GM23338 (cell line): ENCODE results near the gene CCDC60. TPM values are rescaled to one million over a fixed set of nuclear protein-coding genes. Genes with fewer than 3 reads are reported as not detected.

ENCODE experiments used
- ATAC-seq: fragments of 200-7000 bp; cut with Tn5 transposase; 3 replicates; pipeline ENCODE4 v1.9.1; 2020
- DNase-seq: peaks from one replicate; pipeline ENCODE4 v3.0.0-alpha.2; 2015; ENCODE audit warnings: low spot score
- H2AFZ ChIP-seq: fragments of 200-600 bp; sonication (generic); 2 replicates; pipeline ENCODE4 v1.8.0; 2016; ENCODE audit warnings: antibody characterized with exemption, mild to moderate bottlenecking, moderate library complexity
- H3F3A ChIP-seq: fragments of 200-600 bp; sonication (generic); replicated peaks from 2 replicates; pipeline ENCODE4 v1.8.0; 2017; ENCODE audit warnings: antibody characterized with exemption, mixed run types, low read depth
- H3K27ac ChIP-seq: fragments of 200-600 bp; sonication (generic); 2 replicates; pipeline ENCODE4 v1.6.1; 2016; ENCODE audit warnings: low read depth
- H3K27me3 ChIP-seq: fragments of 200-600 bp; sonication (generic); 2 replicates; pipeline ENCODE4 v1.8.0; 2016; ENCODE audit warnings: mild to moderate bottlenecking, mixed run types, moderate library complexity; ENCODE audit not compliant: insufficient read depth
- H3K36me3 ChIP-seq: fragments of 200-600 bp; sonication (generic); 2 replicates; pipeline ENCODE4 v1.8.0; 2016; ENCODE audit warnings: mild to moderate bottlenecking; ENCODE audit not compliant: insufficient read depth
- H3K4me1 ChIP-seq: fragments of 200-600 bp; sonication (generic); 2 replicates; pipeline ENCODE4 v1.8.0; 2016; ENCODE audit warnings: mild to moderate bottlenecking, moderate library complexity; ENCODE audit not compliant: insufficient read depth
- H3K4me2 ChIP-seq: fragments of 200-600 bp; sonication (generic); 2 replicates; pipeline ENCODE4 v1.7.1; 2017; ENCODE audit warnings: mixed run types
- H3K4me3 ChIP-seq: fragments of 200-600 bp; sonication (generic); 2 replicates; pipeline ENCODE4 v1.6.1; 2016; ENCODE audit warnings: mixed run types
- H3K79me2 ChIP-seq: fragments of 200-600 bp; sonication (generic); replicated peaks from 2 replicates; pipeline ENCODE4 v1.8.0; 2017; ENCODE audit warnings: mild to moderate bottlenecking; ENCODE audit not compliant: insufficient read depth
- H3K9me2 ChIP-seq: fragments of 200-600 bp; sonication (generic); 2 replicates; pipeline ENCODE4 v1.8.0; 2017; ENCODE audit not compliant: insufficient read depth
- H4K20me1 ChIP-seq: fragments of 200-600 bp; sonication (generic); replicated peaks from 2 replicates; pipeline ENCODE4 v1.8.0; 2017; ENCODE audit warnings: mild to moderate bottlenecking; ENCODE audit not compliant: insufficient read depth
- H3K27ac Mint-ChIP-seq: 2 replicates; pipeline ENCODE4 v1.8.0; 2020; ENCODE audit warnings: inconsistent platforms, mild to moderate bottlenecking, moderate library complexity, mixed read lengths
- H3K27me3 Mint-ChIP-seq: 3 replicates; pipeline ENCODE4 v1.8.0; 2022; ENCODE audit warnings: low read depth, mild to moderate bottlenecking, moderate library complexity, mixed read lengths, inconsistent platforms; ENCODE audit not compliant: insufficient read depth, poor library complexity
- H3K36me3 Mint-ChIP-seq: 3 replicates; pipeline ENCODE4 v1.8.0; 2021; ENCODE audit warnings: low read depth, mild to moderate bottlenecking, inconsistent platforms, moderate library complexity, mixed read lengths
- H3K4me1 Mint-ChIP-seq: 3 replicates; pipeline ENCODE4 v1.8.0; 2020; ENCODE audit warnings: mild to moderate bottlenecking, inconsistent platforms, mixed read lengths
- H3K4me3 Mint-ChIP-seq: 3 replicates; pipeline ENCODE4 v1.8.0; 2021; ENCODE audit warnings: moderate library complexity, mild to moderate bottlenecking, inconsistent platforms, mixed read lengths
- H3K9me3 Mint-ChIP-seq: 3 replicates; pipeline ENCODE4 v1.8.0; 2020; ENCODE audit warnings: moderate library complexity, mild to moderate bottlenecking, inconsistent platforms, mixed read lengths
- CREB1 ChIP-seq: fragments of 250-450 bp; sonication (Bioruptor Pico); IDR thresholded peaks from 2 replicates; pipeline ENCODE4 v1.5.0; 2020; ENCODE audit warnings: low read depth, mild to moderate bottlenecking, moderate library complexity
- EZH2 ChIP-seq: fragments of 200-600 bp; sonication (generic); IDR thresholded peaks from one replicate; pipeline ENCODE4 v1.8.0; 2017; ENCODE audit warnings: antibody characterized with exemption, mild to moderate bottlenecking, low read depth; ENCODE audit not compliant: unreplicated experiment
- EZH2phosphoT487 ChIP-seq: fragments of 200-600 bp; sonication (generic); IDR thresholded peaks from one replicate; pipeline ENCODE4 v1.8.1; 2018; ENCODE audit warnings: antibody characterized with exemption; ENCODE audit not compliant: unreplicated experiment
- NANOG ChIP-seq: IDR thresholded peaks from 2 replicates; pipeline ENCODE4 v1.6.1; 2016; ENCODE audit warnings: antibody characterized with exemption, borderline replicate concordance
- POLR2AphosphoS5 ChIP-seq: IDR thresholded peaks from 2 replicates; pipeline ENCODE4 v1.6.1; 2016; ENCODE audit warnings: antibody characterized with exemption, low read depth
- ZNF114 ChIP-seq: fragments of 250-450 bp; sonication (Bioruptor Pico); IDR thresholded peaks from 2 replicates; pipeline ENCODE4 v1.5.0; 2020; ENCODE audit warnings: mild to moderate bottlenecking, moderate library complexity
- ZNF331 ChIP-seq: fragments of 250-450 bp; sonication (Bioruptor Pico); IDR thresholded peaks from 2 replicates; pipeline ENCODE4 v1.5.0; 2020; ENCODE audit warnings: low read depth, mild to moderate bottlenecking, moderate library complexity
- polyA plus RNA-seq: library from polyadenylated mRNA; unstranded; fragments of >200 nt; fragmentation: Nextera tagmentation; extraction: Ambion mirVana; gene quantifications from 2 replicates; pipeline ENCODE4 v1.2.1, GENCODE V29; 2016
- total RNA-seq: library from RNA; depleted of rRNA; stranded (reverse); fragments of >200 nt; shearing (Covaris generic); gene quantifications from 2 replicates; pipeline ENCODE4 v1.2.3, GENCODE V29; 2014
- TF ChIP-seq, protein P1 (sequence below): IDR thresholded peaks from 2 replicates; pipeline ENCODE4 v1.6.1; 2016; ENCODE audit warnings: antibody characterized with exemption
- TF ChIP-seq, protein P2 (sequence below), 2 experiments: fragments of 200-600 bp in 1 of 2; sonication (generic) in 1 of 2; conservative IDR thresholded peaks; 2 replicates each; pipeline versions ENCODE4 v1.5.1 to v1.6.1; 2016 to 2017; ENCODE audit warnings: antibody characterized with exemption in 2 of 2, low read depth in 2 of 2, mild to moderate bottlenecking in 2 of 2, moderate library complexity in 1 of 2

The CCDC60 gene
- total and polyA plus RNA-seq, 2 experiments from 2014 or later, result 0.53 TPM; not detected in 1

- peaks cover 41% of the 10 kb centered on the region for H3K4me1 ChIP-seq
- peak overlapping the region; percentile 37 for H3K4me2 ChIP-seq
- H3K79me2 ChIP-seq, result no peaks in the 10 kb centered on the region
- no peaks in the 10 kb centered on the region for H3K27me3 ChIP-seq
- peak overlapping the region; percentile 1; the same call in 1 of the 2 replicates for H2AFZ ChIP-seq
- no peaks in the 10 kb centered on the region for H4K20me1 ChIP-seq
- peaks cover 41% of the 10 kb centered on the region for H3K4me1 Mint-ChIP-seq
- no peaks in the 10 kb centered on the region for H3F3A ChIP-seq
- no peak overlapping the region for H3K4me3 Mint-ChIP-seq
- H3K9me2 ChIP-seq, result 0 out of 2 replicates have a peak, but pooled peaks cover 3% of the 10 kb centered on the region
- no peaks in the 10 kb centered on the region for H3K9me3 Mint-ChIP-seq
- H3K27me3 Mint-ChIP-seq, result peaks cover 4% of the 10 kb centered on the region
- no peak overlapping the region for H3K4me3 ChIP-seq
- no peaks in the 10 kb centered on the region for H3K36me3 ChIP-seq
- H3K27ac ChIP-seq, result no peak overlapping the region
- no peak overlapping the region; the same call in 1 of the 2 replicates for H3K27ac Mint-ChIP-seq
- ATAC-seq (no peak), DNase-seq (peak; percentile 28)
- TF ChIP-seq CREB1 (CRISPR knock-in tag) (no peak), NANOG (no peak), EZH2 (no peak)
- no peaks in the 10 kb centered on the region for H3K36me3 Mint-ChIP-seq
Observed at GRCh38 chr12:119369161-119369560, 34.6 kb downstream of the CCDC60 start.

GRCh38 chr12:119369907-119370546 is 35.5 kb downstream of the CCDC60 start:
- Histone ChIP-seq H3K27ac (no peak overlapping the region), H3K36me3 (no peaks in the 10 kb centered on the region), H3K9me2 (0 out of 2 replicates have a peak, but pooled peaks cover 3% of the 10 kb centered on the region), H2AFZ (no peak overlapping the region), H3K4me3 (no peak overlapping the region), H3F3A (no peaks in the 10 kb centered on the region), H3K4me1 (peaks cover 33% of the 10 kb centered on the region), H3K27me3 (no peaks in the 10 kb centered on the region), H3K4me2 (0 out of 2 replicates have a peak overlapping the region, but pooled peaks have one; percentile 37), H4K20me1 (no peaks in the 10 kb centered on the region), H3K79me2 (no peaks in the 10 kb centered on the region)
- TF ChIP-seq, protein P1, sequence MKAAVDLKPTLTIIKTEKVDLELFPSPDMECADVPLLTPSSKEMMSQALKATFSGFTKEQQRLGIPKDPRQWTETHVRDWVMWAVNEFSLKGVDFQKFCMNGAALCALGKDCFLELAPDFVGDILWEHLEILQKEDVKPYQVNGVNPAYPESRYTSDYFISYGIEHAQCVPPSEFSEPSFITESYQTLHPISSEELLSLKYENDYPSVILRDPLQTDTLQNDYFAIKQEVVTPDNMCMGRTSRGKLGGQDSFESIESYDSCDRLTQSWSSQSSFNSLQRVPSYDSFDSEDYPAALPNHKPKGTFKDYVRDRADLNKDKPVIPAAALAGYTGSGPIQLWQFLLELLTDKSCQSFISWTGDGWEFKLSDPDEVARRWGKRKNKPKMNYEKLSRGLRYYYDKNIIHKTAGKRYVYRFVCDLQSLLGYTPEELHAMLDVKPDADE, result no peak
- TF ChIP-seq CREB1 (CRISPR knock-in tag) (no peak), ZNF114 (CRISPR knock-in tag) (no peak), EZH2 (no peak), ZNF331 (CRISPR knock-in tag) (no peak), POLR2AphosphoS5 (no peak), EZH2phosphoT487 (no peak), NANOG (no peak)
- TF ChIP-seq, protein P2, sequence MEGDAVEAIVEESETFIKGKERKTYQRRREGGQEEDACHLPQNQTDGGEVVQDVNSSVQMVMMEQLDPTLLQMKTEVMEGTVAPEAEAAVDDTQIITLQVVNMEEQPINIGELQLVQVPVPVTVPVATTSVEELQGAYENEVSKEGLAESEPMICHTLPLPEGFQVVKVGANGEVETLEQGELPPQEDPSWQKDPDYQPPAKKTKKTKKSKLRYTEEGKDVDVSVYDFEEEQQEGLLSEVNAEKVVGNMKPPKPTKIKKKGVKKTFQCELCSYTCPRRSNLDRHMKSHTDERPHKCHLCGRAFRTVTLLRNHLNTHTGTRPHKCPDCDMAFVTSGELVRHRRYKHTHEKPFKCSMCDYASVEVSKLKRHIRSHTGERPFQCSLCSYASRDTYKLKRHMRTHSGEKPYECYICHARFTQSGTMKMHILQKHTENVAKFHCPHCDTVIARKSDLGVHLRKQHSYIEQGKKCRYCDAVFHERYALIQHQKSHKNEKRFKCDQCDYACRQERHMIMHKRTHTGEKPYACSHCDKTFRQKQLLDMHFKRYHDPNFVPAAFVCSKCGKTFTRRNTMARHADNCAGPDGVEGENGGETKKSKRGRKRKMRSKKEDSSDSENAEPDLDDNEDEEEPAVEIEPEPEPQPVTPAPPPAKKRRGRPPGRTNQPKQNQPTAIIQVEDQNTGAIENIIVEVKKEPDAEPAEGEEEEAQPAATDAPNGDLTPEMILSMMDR (conservative IDR thresholded peaks at IDR 0.05; ENCODE audit: low read depth in 2 of 2), result no peak
- H3K4me1 Mint-ChIP-seq, result peaks cover 33% of the 10 kb centered on the region
- no peak overlapping the region for H3K4me3 Mint-ChIP-seq
- peak overlapping the region; percentile 32; the same call in 1 of the 2 replicates for H3K27ac Mint-ChIP-seq
- DNase-seq, result no peak
- H3K36me3 Mint-ChIP-seq, result no peaks in the 10 kb centered on the region
- no peak for ATAC-seq
- peaks cover 4% of the 10 kb centered on the region for H3K27me3 Mint-ChIP-seq
- H3K9me3 Mint-ChIP-seq, result no peaks in the 10 kb centered on the region
